Panc1 (cell line): ENCODE results near the gene CRYBG1.

Source experiments
- CTCF ChIP-seq: fragments of 450-650 bp; IDR thresholded peaks from 2 replicates; pipeline ENCODE4 v1.5.1; 2017; ENCODE audit warnings: mild to moderate bottlenecking
- REST ChIP-seq, 2 experiments: IDR thresholded peaks; 2 replicates each; pipeline ENCODE4 v1.6.1; 2011 to 2012; ENCODE audit warnings: low read depth in 2 of 2, control low read depth in 1 of 2, low read length in 1 of 2, mild to moderate bottlenecking in 1 of 2, moderate library complexity in 1 of 2; ENCODE audit not compliant: insufficient read depth in 1 of 2

GRCh38 chr6:106579281-106579680, 218.8 kb downstream of the CRYBG1 start:
- no peak for TF ChIP-seq CTCF
- no peak for TF ChIP-seq REST (IDR thresholded peaks at IDR 0.05; ENCODE audit: insufficient read depth in 1 of 2, low read depth in 2 of 2, low read length in 1 of 2)
